Measurements from ENCODE around the gene EGFL6. TPM values are rescaled to one million over a fixed set of nuclear protein-coding genes. Genes with fewer than 3 reads are reported as not detected.

Gene EGFL6
- polyA plus RNA-seq, 1 of the 3 experiments (the other 2 are of a cell fraction) = 0.25 TPM

- TF ChIP-seq CTCF (IDR thresholded peaks at IDR 0.05) = no peak
- no peak for TF ChIP-seq USF2 (IDR thresholded peaks at IDR 0.05; ENCODE audit: borderline replicate concordance, low read depth, low read length)
- no peak for TF ChIP-seq EP300 (IDR thresholded peaks at IDR 0.05; ENCODE audit: borderline replicate concordance in 1 of 2, low read depth in 1 of 2, low read length in 1 of 2)
- TF ChIP-seq TAF1 (IDR thresholded peaks at IDR 0.05; ENCODE audit: borderline replicate concordance, low read depth, low read length) = no peak
- TF ChIP-seq TEAD4 (IDR thresholded peaks at IDR 0.05; ENCODE audit: borderline replicate concordance, insufficient read depth) = no peak
- no peak for TF ChIP-seq RAD21 (IDR thresholded peaks at IDR 0.05; ENCODE audit: low read length)
- no peak for TF ChIP-seq PBX3 (IDR thresholded peaks at IDR 0.05)
Measured at GRCh38 chrX:13520351-13520750, 49.0 kb upstream of the EGFL6 start (continued).

- H2AFZ ChIP-seq (ENCODE audit: low read depth) = no peak overlapping the region
- WGBS (ENCODE audit: low lambda C conversion rate) = 22% methylated on average over 2 of the region's 2 CpGs
- H3K9me3 ChIP-seq = no peaks in the 10 kb centered on the region
- H3K9me2 ChIP-seq = no peaks in the 10 kb centered on the region
- no peak overlapping the region for H3K4me2 ChIP-seq
- no peaks in the 10 kb centered on the region for H3K79me2 ChIP-seq (ENCODE audit: insufficient read depth)
- DNase-seq = no peak
- H4K20me1 ChIP-seq (ENCODE audit: insufficient read depth) = no peaks in the 10 kb centered on the region
- no peak overlapping the region for H3K4me3 ChIP-seq (ENCODE audit: low read depth in 2 of 2, low read length in 1 of 2)
- no peak overlapping the region for H3K9ac ChIP-seq
- POLR2A ChIA-PET = no interaction called here
- H3K4me1 ChIP-seq (ENCODE audit: control insufficient read depth in 1 of 2, insufficient read depth in 2 of 2, low read depth in 1 of 2, low read length in 1 of 2) = no peaks in the 10 kb centered on the region
- H3F3A ChIP-seq (replicated peaks; ENCODE audit: insufficient read depth) = no peaks in the 10 kb centered on the region
- CTCF ChIA-PET = no interaction called here
- TF ChIP-seq TAF1 (IDR thresholded peaks at IDR 0.05; ENCODE audit: borderline replicate concordance, low read depth, low read length) (no peak), MAX (IDR thresholded peaks at IDR 0.05; ENCODE audit: low read depth) (no peak), RAD21 (IDR thresholded peaks at IDR 0.05; ENCODE audit: low read length) (no peak), NRF1 (IDR thresholded peaks at IDR 0.05; ENCODE audit: low read depth, low read length) (no peak), PBX3 (IDR thresholded peaks at IDR 0.05) (no peak)
- H3K27me3 ChIP-seq (ENCODE audit: insufficient read depth) = no peaks in the 10 kb centered on the region; the same call in 1 of the 2 replicates
- no peaks in the 10 kb centered on the region for H3K36me3 ChIP-seq (replicated peaks in 1 of 2; ENCODE audit: control insufficient read depth in 1 of 2, insufficient read depth in 2 of 2, low read length in 1 of 2)
- no peak overlapping the region for H3K27ac ChIP-seq (ENCODE audit: low read depth in 2 of 2, low read length in 1 of 2)
Measured at GRCh38 chrX:13520936-13521335, 48.5 kb upstream of the EGFL6 start.

All from SK-N-SH (cell line).